Right lobe of liver (tissue), 6 donors: ENCODE measurements around the gene FGF22. TPM values are rescaled to one million over a fixed set of nuclear protein-coding genes. Genes with fewer than 3 reads are reported as not detected.

Experiments used
- ATAC-seq, 4 donors: fragments of 200-7000 bp; cut with Tn5 transposase; one replicate each; pipeline ENCODE4 v1.9.1; 2020; ENCODE audit warnings: mild to moderate bottlenecking in 4 of 4, moderate library complexity in 4 of 4
- DNase-seq, 3 donors: peaks; one replicate each; pipeline ENCODE4 v3.0.0-alpha.2; 2020
- H3K27ac ChIP-seq, 3 donors: fragments of 200-600 bp; one replicate each; pipeline ENCODE4 v1.8.0; 2022
- H3K27me3 ChIP-seq, 2 donors: fragments of 200-600 bp; one replicate each; pipeline ENCODE4 v1.8.0; 2022
- H3K36me3 ChIP-seq, 4 donors: fragments of 200-600 bp; sonication (generic) in 1 of 4; one replicate each; pipeline versions ENCODE4 v1.5.1 to v1.8.0; 2017 to 2022; ENCODE audit warnings: control low read depth in 1 of 4
- H3K4me1 ChIP-seq, 4 donors: fragments of 200-600 bp; sonication (generic) in 1 of 4; one replicate each; pipeline versions ENCODE4 v1.5.1 to v1.8.0; 2017 to 2022; ENCODE audit warnings: control low read depth in 1 of 4
- H3K4me3 ChIP-seq, 3 donors: fragments of 200-600 bp; one replicate each; pipeline ENCODE4 v1.8.0; 2022
- H3K9me3 ChIP-seq, 4 donors: fragments of 200-600 bp; sonication (generic) in 1 of 4; one replicate each; pipeline versions ENCODE4 v1.5.1 to v1.8.0; 2017 to 2022; ENCODE audit warnings: control low read depth in 1 of 4
- POLR2A ChIP-seq: fragments of 450-650 bp; IDR thresholded peaks from one replicate; pipeline ENCODE4 v1.6.1; 2017; ENCODE audit warnings: antibody characterized with exemption, mild to moderate bottlenecking
- whole genome bisulfite sequencing: methylation state at CpG from one replicate; pipeline ENCODE4 v1.1.6; 2018; ENCODE audit warnings: low coverage, low lambda C conversion rate; ENCODE audit not compliant: insufficient coverage; ENCODE audit errors: missing lambda C conversion rate; 5-methylcytosine and 5-hydroxymethylcytosine counted together
- intact Hi-C, 2 donors: fragments of 100-400 bp; cut with DNase I; formaldehyde crosslinking; loops; one replicate each; pipeline versions ENCODE4 v1.11.2 to v1.14.1; 2022
- total RNA-seq, 6 experiments: library from RNA; depleted of rRNA in 2 of 6; stranded (reverse); fragments of >200 nt in 2 of 6; fragmentation: NEBNext Ultra II Directional in 3 of 6; extraction: Animal tissue kit (Norgen Biotek cat#: 25700) in 3 of 6; gene quantifications; one replicate each; pipeline versions ENCODE4 v1.1.0 to v1.2.4, GENCODE V29; 2016 to 2023
- TF ChIP-seq, protein P1 (sequence below), 4 donors: fragments of 200-600 bp in 3 of 4; fragments of 450-650 bp in 1 of 4; IDR thresholded peaks; one replicate each; pipeline versions ENCODE4 v1.5.1 to v1.8.0; 2016 to 2022; ENCODE audit warnings: antibody characterized with exemption in 4 of 4, mild to moderate bottlenecking in 2 of 4
- donor health status: DM: no; HTN: yes; CAD: no.
- donor health status: DM: no; HTN: no; CAD: no.
- donor health status: DM: no; HTN: no; CAD: no.
- donor health status: DM: no; HTN: yes; CAD: no.
- donor health status: DM: no; HTN: yes; CAD: no.

FGF22 gene
- total RNA-seq, 6 experiments from 2014 or later, result 0.15 TPM; not detected in 5

DNA sequence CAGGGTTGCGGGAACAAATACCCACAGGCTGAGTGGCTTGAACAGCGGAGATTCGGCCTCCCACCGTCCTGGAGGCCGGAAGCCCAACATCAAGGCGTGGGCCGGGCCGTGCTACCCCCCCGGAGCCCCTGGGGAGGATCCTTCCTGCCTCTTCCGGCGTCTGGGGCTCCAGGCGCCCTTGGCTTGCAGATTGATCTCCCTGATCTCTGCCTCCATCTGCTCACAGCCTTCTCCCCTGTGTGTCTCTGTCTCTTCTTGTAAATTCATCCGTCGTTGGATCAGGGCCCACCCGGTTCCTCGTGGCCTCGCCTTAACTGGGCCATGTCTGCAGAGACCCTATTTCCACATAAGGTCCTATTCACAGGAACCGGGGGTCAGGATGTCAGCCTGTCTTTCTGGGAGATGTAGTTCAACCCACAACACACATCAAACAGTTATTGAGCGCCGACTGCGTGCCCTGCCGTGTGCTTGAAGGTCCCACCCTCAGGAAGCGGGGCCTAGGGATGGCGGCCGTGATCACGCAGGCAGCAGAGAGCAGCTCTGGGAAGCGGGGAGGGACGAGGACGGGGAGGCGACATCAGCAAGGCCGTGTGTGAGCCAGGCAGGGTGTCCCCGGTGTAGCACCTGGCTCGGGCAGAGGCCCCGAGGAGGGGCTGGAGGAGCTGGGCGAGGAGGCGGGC is 28.7 kb upstream of the FGF22 start:
- ATAC-seq, result peak; percentile 13 to 50 (median 38)
- no peak for TF ChIP-seq POLR2A
- TF ChIP-seq, protein P1, sequence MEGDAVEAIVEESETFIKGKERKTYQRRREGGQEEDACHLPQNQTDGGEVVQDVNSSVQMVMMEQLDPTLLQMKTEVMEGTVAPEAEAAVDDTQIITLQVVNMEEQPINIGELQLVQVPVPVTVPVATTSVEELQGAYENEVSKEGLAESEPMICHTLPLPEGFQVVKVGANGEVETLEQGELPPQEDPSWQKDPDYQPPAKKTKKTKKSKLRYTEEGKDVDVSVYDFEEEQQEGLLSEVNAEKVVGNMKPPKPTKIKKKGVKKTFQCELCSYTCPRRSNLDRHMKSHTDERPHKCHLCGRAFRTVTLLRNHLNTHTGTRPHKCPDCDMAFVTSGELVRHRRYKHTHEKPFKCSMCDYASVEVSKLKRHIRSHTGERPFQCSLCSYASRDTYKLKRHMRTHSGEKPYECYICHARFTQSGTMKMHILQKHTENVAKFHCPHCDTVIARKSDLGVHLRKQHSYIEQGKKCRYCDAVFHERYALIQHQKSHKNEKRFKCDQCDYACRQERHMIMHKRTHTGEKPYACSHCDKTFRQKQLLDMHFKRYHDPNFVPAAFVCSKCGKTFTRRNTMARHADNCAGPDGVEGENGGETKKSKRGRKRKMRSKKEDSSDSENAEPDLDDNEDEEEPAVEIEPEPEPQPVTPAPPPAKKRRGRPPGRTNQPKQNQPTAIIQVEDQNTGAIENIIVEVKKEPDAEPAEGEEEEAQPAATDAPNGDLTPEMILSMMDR (IDR thresholded peaks at IDR 0.05), result no peak
- Histone ChIP-seq H3K4me3 (no peak overlapping the region), H3K9me3 (no peaks in the 10 kb centered on the region), H3K27me3 (no peaks in the 10 kb centered on the region), H3K27ac (no peak overlapping the region), H3K4me1 (no peaks in the 10 kb centered on the region), H3K36me3 (no peaks in the 10 kb centered on the region)
- DNase-seq, result peak in 1 of 3 donors; percentile 36
- intact Hi-C loops, result no loop called here
- WGBS, result 46% methylated on average over 9 of the region's 36 CpGs

DNA sequence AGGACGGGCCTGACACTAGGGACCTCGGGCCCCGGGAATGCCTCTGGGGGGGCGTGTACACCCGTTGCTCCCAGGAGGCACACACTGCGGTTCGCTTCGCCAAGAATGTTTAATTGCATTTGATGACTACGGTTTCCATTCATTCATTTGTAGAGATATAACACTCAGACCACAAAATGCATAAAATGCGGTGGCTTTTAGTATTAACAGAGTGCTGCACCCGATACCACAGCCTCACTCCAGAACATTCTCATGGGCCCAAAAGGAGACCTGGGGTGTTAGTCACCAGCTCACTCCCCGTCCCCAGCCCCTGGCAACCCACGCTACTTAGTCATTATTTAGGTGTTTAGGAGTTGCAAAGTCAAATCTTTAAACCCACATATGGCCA is 28.2 kb upstream of the FGF22 start:
- Histone ChIP-seq H3K9me3 (no peaks in the 10 kb centered on the region), H3K27me3 (no peaks in the 10 kb centered on the region), H3K27ac (no peak overlapping the region), H3K36me3 (no peaks in the 10 kb centered on the region), H3K4me3 (no peak overlapping the region), H3K4me1 (no peaks in the 10 kb centered on the region)
- TF ChIP-seq POLR2A, result no peak
- TF ChIP-seq, protein P1 (IDR thresholded peaks at IDR 0.05), result no peak
- no peak for ATAC-seq
- 48% methylated on average over 8 of the region's 13 CpGs for WGBS
- no peak for DNase-seq
- intact Hi-C loops, result no loop called here

DNA sequence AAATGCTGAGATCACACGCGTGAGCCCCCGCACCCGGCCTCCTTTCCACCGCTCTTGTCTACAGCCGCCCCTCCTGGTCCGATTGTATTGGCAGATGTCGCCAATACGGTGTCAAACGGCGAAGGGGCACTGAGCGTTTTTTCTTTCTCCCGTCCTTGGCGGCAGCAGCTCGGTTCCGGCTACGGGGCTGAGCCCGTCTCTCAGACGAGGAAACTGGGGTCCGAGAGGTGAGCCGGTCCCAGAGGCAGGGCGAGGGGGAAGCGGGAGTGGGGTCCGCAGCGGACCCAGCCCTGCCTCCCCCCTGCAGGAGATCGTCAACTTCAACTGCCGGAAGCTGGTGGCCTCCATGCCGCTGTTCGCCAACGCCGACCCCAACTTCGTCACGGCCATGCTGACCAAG is 26.7 kb upstream of the FGF22 start:
- no peak overlapping the region for H3K27ac ChIP-seq
- ATAC-seq, result no peak
- no peaks in the 10 kb centered on the region for H3K4me1 ChIP-seq
- H3K4me3 ChIP-seq, result no peak overlapping the region
- DNase-seq, result peak in 2 of 3 donors; percentile 36 to 42
- H3K36me3 ChIP-seq, result no peaks in the 10 kb centered on the region
- no peaks in the 10 kb centered on the region for H3K27me3 ChIP-seq
- intact Hi-C loops, result no loop called here
- H3K9me3 ChIP-seq, result no peaks in the 10 kb centered on the region
- WGBS, result 92% methylated on average over 8 of the region's 33 CpGs
- no peak for TF ChIP-seq POLR2A
- TF ChIP-seq, protein P1 (IDR thresholded peaks at IDR 0.05), result no peak

DNA sequence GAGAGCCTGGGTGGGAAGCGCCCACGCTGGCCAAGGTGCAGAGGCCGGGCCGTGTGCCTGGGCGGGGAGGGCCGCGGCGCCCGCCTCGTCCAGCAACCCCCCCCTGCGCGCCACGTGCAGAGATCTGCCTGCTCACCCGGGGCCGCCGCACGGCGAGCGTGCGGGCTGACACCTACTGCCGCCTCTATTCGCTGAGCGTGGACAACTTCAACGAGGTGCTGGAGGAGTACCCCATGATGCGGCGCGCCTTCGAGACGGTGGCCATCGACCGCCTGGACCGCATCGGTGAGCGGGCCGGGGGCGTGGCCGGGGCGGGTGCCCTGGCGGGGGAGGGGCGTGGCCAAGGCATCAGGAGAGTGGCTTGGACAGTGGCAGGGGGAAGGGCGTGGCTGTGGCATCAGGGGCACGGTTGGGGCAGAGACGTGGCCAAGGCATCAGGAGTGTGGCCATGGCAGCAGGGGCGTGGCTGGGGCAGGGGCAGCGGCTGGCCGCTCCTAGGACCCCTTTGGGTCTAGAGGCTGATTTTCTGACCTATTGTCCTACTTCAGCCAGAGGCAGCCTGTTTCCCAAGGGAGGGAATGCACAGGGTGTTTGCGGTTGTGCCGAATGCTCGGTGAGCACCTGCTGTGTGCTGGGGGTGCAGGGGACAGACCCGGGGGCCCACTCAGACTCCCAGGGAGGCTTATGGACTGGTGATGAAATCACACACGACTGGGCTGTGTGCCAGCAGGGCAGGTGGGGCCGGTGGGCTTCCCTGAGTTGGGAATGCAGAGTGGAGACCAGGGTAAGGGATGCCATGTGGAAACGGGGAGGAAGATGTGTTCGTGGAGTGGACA is 25.7 kb upstream of the FGF22 start:
- Histone ChIP-seq H3K27me3 (no peaks in the 10 kb centered on the region), H3K4me1 (no peaks in the 10 kb centered on the region), H3K4me3 (no peak overlapping the region), H3K9me3 (no peaks in the 10 kb centered on the region), H3K27ac (no peak overlapping the region), H3K36me3 (peaks cover 0 to 6% (median 3%) of the 10 kb centered on the region in 4 donors)
- 89% methylated on average over 17 of the region's 54 CpGs for WGBS
- ATAC-seq (no peak), DNase-seq (peak in 2 of 3 donors; percentile 45 to 49)
- intact Hi-C loops, result no loop called here
- no peak for TF ChIP-seq POLR2A
- TF ChIP-seq, protein P1 (IDR thresholded peaks at IDR 0.05), result no peak
